Measurements from ENCODE around the gene SH3TC1.

SH3TC1 gene

GRCh38 chr4:8254076-8254475, 55.0 kb downstream of the SH3TC1 start:
- in situ Hi-C loops (cut with MboI; ENCODE audit: low sequenced_read_pairs): no loop called here

GRCh38 chr4:8255698-8256441, 56.8 kb downstream of the SH3TC1 start:
- in situ Hi-C loops (cut with MboI; ENCODE audit: low sequenced_read_pairs): no loop called here

GRCh38 chr4:8257854-8258253, 58.8 kb downstream of the SH3TC1 start:
- in situ Hi-C loops (cut with MboI; ENCODE audit: low sequenced_read_pairs): no loop called here

DNA sequence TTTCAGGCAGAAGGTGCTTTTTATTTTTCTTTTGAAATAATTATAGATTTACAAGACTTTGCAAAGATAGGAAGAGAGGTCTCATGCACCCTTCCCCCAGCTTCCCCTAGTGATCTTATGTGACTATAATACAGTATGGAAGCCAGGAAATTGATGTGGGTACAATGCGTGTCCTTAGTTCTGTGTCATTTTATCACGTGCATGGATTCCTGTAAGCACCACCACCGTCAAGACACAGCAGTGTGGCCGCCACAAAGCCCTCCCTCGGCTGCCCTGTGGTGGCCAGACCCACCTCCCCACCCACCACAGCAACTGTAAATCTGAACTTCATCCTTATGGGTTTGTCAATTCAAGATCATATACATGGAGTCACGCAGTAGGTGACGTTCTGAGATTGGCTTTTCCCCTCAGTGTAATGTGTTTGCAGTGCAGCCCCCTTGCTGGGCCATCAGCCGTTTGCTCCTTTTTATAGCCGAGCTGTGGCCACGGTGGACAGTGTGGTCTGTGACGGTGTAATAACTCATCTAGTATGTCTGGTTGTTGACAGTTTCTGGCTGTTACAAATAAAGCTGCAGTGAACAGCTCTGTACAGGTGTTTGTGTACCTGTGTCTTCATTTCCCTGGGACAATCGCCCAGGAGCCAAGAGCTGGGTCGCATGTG, 59.6 kb downstream of the SH3TC1 start:
- in situ Hi-C loops (cut with MboI; ENCODE audit: low sequenced_read_pairs): no loop called here

GRCh38 chr4:8259743-8260430, 60.8 kb downstream of the SH3TC1 start:
- in situ Hi-C loops (cut with MboI; ENCODE audit: low sequenced_read_pairs): no loop called here

- in situ Hi-C loops (cut with MboI; ENCODE audit: low sequenced_read_pairs): no loop called here
Observed at GRCh38 chr4:8260656-8261111, 61.6 kb downstream of the SH3TC1 start.

GRCh38 chr4:8261851-8262535, 62.9 kb downstream of the SH3TC1 start:
- in situ Hi-C loops (cut with MboI; ENCODE audit: low sequenced_read_pairs): no loop called here

DNA sequence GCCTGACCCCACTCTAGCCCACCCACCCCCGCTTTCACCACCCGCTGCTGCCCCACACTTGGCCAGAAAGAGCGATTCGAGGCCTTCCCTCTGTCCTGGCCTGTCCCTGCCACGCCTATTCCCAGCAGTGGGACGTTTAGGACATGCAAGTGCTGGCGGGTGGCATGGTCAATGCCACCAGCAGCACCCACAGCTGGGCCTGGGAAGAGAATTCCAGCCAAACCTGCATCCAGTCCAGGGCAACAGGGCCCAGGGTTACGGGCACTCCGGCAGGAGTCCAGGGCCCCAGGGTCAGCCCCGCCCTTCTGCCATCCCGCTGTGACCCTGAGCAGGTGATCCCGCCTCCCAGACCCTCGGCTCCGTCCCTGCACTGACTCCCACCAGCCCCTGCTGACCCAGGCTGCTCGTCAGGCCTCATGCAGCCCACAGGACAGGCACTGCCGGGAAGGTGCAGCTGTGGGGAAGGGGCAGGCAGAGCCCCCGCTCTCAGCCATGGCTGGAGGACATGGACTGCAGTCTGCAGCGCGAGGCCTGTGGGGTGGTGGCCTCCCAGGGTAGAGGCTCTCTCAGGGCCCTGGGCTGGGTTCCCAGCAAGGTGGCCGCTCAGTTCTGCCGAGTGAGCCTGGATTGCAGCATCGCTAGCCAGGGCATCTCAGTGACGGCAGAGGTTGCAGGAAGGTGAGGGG, 63.7 kb downstream of the SH3TC1 start:
- in situ Hi-C loops (cut with MboI; ENCODE audit: low sequenced_read_pairs): no loop called here

GRCh38 chr4:8263397-8263796, 64.3 kb downstream of the SH3TC1 start:
- in situ Hi-C loops (cut with MboI; ENCODE audit: low sequenced_read_pairs): no loop called here

- in situ Hi-C loops (cut with MboI; ENCODE audit: low sequenced_read_pairs): no loop called here
Observed at GRCh38 chr4:8264106-8264505, 65.0 kb downstream of the SH3TC1 start.

- in situ Hi-C loops (cut with MboI; ENCODE audit: low sequenced_read_pairs): no loop called here
Observed at GRCh38 chr4:8265171-8265929, 66.3 kb downstream of the SH3TC1 start.

DNA sequence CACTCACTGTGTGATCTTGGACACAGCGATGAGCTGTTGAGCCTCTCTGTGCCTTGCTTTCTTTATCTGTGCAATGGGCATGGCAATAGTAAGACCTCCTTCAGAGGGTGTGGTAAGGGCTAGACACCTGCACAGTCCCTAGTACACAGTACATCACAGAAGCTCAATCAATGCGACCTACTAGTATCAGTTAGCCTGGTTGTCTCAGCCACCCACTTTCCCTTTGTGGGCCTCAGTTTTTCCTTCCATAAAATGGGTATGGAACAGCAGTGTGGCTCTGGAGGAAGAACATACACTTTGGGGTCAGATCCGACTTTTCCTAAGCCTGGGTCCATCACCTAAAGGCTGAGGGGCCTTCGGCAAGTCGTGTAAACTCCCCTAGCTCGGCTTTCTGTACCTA, 67.0 kb downstream of the SH3TC1 start:
- in situ Hi-C loops (cut with MboI; ENCODE audit: low sequenced_read_pairs): no loop called here

DNA sequence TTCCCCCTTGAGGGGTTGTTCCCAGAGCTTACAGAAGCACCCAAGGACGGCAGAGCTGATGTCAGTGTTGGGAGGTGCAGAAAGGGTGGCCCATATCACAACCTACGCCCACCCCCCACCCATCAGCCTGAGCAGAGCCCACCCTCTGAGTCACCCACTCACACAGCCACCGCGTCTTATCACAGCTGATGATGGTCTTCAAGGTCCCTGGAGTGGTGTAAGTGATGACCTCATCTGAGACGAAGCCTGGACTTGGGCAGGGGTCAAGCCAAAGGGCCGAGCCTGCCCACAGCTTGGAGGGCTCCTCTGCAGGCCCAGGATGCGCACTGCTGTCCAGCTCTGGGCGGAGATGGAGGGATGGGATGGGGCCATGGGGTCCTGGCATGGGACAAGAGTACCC, 67.4 kb downstream of the SH3TC1 start:
- in situ Hi-C loops (cut with MboI; ENCODE audit: low sequenced_read_pairs): no loop called here

DNA sequence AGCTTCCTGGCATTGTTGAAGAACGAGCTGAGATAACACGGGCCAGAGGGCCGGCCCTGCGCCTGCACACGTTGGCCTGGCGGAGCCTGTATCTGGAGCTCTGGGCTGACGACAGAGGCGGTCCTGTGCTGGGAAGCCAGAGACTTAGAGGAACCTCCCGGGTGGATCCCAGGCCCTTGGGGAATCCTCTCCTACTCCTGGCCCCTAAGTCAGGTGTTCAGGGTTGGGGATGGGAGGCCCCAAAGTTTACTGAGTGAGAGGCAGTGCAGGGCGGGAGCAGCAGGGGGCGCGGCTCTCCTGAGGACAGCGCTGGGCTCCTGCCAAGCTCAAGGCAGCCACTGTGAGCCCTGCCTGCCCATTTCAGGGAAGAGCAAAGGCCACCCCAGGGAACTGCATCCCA, 68.0 kb downstream of the SH3TC1 start:
- in situ Hi-C loops (cut with MboI; ENCODE audit: low sequenced_read_pairs): no loop called here

DNA sequence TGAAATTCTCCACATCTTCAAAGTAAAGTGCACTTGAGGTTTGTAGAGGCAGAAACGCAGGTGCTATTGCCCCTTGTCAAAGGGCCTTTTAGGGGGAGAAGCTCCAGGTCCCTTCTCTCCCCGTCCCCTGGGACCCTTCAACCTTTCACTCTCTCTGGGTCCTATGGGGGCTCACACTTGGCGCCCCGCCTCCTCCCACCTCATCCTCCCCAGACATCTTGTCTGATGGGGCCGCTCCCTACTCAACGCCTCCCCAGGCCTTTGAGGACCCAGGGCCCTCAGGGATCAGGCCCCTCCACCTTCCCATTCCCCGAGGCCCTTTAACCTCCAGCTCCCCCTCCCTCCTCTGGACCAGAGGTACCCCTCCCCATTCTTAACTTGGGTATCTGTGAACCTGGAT, 69.1 kb downstream of the SH3TC1 start:
- in situ Hi-C loops (cut with MboI; ENCODE audit: low sequenced_read_pairs): no loop called here

DNA sequence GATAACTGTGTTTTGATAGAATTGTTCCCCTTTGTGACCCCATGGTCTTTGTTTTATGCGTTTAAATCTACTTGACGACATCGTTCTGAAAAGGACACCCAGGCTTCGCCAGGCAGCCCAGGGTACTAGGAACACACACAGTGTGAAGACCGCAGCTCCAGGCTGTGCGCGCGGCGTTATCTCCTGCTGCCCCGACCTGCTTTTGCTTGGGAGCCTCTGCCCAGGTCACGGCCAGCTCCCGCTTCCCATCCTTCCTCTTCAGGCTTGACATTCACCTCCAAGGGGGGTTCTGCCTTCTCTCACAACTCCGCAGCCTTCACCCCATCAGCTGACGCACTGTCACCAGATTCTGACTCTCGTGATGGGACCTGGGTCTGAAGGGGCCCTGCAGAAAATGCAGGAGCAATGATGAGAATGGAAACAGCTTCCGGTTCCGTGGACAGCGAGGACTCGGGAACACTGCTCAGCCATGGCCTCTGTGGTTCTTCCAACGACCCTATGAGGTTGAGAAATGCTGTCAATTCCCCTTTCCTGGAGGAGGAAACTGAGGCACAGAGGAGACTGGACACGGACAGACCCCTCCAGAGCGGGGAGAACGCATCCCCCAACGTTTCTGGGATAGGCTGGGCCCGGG, 69.9 kb downstream of the SH3TC1 start:
- in situ Hi-C loops (cut with MboI; ENCODE audit: low sequenced_read_pairs): no loop called here

DNA sequence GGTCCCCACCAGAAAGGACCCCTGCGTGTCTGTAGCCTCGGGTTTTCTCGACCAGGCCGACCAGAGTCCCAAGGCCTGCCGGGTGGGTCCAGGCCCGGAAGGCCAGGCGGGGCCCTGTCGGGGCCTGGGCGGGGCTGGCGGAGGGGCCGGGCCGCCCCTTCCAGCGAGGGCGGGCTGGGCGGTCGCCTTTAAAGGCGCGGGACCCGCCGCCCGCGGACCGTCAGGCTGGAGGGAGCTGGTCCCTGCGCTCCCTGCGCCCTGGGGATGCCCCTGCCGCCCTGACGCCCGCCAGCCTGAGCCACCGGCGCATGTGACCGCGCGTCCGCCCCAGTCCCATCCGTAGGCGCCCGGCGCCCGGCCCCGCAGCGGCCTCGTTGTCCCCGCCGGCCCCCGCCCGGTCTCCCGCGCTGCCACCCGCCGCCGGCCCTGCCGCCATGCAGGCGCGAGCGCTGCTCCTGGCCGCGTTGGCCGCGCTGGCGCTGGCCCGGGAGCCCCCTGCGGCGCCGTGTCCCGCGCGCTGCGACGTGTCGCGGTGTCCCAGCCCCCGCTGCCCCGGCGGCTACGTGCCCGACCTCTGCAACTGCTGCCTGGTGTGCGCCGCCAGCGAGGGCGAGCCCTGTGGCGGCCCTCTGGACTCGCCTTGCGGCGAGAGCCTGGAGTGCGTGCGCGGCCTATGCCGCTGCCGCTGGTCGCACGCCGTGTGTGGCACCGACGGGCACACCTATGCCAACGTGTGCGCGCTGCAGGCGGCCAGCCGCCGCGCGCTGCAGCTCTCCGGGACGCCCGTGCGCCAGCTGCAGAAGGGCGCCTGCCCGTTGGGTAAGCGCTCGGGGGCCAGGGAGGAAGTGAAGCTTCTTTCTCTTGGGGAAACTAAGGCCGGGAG, 70.7 kb downstream of the SH3TC1 start, which contains the start of gene HTRA3:
HTRA3 (plus strand) TSS at position 220 of the 883 bp plus-strand sequence; CDS start at position 435, 215 bp downstream.
- in situ Hi-C loops (cut with MboI; ENCODE audit: low sequenced_read_pairs): no loop called here

- in situ Hi-C loops (cut with MboI; ENCODE audit: low sequenced_read_pairs): no loop called here
Observed at GRCh38 chr4:8270418-8270771, 71.3 kb downstream of the SH3TC1 start.
